Stimulated activated CD4-positive, alpha-beta T cell treated with anti-CD3 and anti-CD28 coated beads, Interleukin-12 subunit alpha, Interleukin-12 subunit beta, amount 100 ng/mL, for 48 hours (primary cell): ENCODE measurements around the gene PDK3.

Experiments
- DNase-seq, 3 donors: peaks; one replicate each; pipeline ENCODE4 v3.0.0-alpha.2; 2020; ENCODE audit warnings: low read depth in 2 of 3, low spot score in 1 of 3

The PDK3 gene

GRCh38 chrX:24464836-24465531 lies at the start of gene PDK3:
Gene PDK3, plus strand, starts transcription at chrX:24465286. Its CDS starts 170 bp downstream, at chrX:24465456.
- DNase-seq: peak; percentile 60 to 77 (median 69)

DNA sequence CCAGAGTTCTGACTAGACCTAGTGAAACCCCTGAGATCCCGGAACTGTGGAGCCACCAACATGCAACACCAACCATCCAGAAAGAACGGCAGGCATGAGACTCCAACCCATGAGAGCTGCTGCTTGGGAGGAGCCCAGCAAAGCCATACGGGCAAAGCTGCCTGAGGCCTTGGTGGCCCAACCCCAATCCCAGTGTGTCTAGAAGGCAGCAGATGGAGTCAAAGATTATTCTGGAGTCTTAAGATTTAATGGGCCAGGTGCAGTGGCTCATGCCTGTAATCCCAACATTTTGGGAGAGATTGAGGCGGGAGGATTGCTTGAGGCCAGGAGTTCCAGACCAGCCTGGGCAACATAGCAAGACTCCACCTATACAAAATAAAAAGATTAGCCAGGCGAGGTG lies 49.2 kb upstream of the PDK3 start:
- no peak for DNase-seq

GRCh38 chrX:24423960-24424359 lies 41.1 kb upstream of the PDK3 start:
- DNase-seq: no peak

DNA sequence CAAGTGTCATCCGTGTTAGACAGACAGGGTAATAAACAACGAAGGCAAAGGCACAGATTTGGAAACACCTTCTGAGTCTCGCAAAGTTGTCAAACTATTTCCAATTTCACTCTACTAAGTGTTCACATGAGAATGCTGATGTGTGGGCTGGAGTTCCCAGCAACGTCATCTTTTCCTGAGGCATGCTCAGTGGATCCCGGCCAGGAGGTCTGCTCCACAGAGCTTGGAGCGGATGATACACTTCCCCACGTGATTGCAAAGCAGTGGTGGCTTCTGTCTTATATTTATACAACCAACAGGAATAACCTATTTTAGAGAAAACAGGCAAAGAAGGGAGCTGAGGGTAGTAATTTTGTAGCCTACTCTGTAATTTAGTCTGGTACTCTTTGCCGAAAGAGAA lies 40.1 kb upstream of the PDK3 start:
- no peak for DNase-seq

- no peak for DNase-seq
Observed at GRCh38 chrX:24425806-24426205, 39.3 kb upstream of the PDK3 start.

- no peak for DNase-seq
Observed at GRCh38 chrX:24426340-24426913, 38.7 kb upstream of the PDK3 start.

- no peak for DNase-seq
Observed at GRCh38 chrX:24426921-24427746, 38.0 kb upstream of the PDK3 start.

DNA sequence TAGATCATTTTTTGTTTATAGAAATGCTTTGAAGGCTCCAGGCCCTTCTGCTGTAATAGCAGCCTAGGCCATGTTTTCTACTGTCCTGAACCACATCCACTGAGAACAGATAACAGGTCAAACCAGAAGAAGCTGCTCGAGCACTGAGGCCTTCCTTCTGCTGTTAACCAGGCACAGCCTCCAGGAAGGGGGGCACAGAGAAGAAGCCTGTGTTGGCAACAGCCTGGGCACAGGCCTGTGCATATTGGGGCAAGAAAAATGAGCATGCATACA lies 37.4 kb upstream of the PDK3 start:
- no peak for DNase-seq

GRCh38 chrX:24428516-24428915 lies 36.6 kb upstream of the PDK3 start:
- no peak for DNase-seq

GRCh38 chrX:24435060-24435459 lies 30.0 kb upstream of the PDK3 start:
- DNase-seq: no peak

DNA sequence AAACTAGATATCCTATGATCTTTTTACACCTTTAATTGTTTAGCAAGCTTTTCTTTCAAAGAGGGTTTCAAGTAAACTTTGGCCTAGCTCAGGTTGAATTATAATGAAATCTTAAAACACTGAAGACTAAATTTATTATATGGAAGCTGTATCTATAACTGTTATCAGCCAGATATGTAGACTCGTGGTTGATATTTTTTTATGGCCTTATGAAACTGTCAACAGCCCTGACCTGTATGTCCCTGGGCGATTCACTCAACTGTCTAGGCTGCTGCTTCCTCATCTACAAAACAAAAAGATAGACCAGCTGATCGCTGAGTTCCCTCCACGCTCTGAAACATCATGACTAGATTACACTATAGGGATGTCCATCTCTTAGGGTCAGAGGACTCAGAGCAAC lies 21.2 kb upstream of the PDK3 start:
- no peak for DNase-seq

GRCh38 chrX:24444645-24445044 lies 20.4 kb upstream of the PDK3 start:
- no peak for DNase-seq

- no peak for DNase-seq
Observed at GRCh38 chrX:24448762-24449250, 16.3 kb upstream of the PDK3 start.

GRCh38 chrX:24463077-24463476 lies 2.0 kb upstream of the PDK3 start:
- DNase-seq: no peak

- no peak for DNase-seq
Observed at GRCh38 chrX:24464498-24464835, 619 bp upstream of the PDK3 start.

DNA sequence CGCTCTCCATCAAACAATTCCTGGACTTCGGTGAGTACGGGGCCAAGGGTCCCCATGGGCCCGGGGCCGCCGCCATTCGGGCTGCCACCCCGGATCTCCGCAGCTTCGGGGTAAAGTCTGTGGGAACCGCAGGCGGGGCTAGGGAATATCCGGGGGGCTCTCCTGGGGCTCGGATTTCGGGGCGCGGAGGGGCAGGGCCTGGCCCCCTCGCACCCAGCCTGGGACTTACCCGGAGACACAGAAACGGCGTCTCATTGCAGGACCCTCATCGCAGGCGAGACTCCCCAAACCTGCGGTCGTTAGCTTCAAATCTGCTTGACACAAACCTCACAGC lies 413 bp downstream of the PDK3 start:
- DNase-seq: no peak

DNA sequence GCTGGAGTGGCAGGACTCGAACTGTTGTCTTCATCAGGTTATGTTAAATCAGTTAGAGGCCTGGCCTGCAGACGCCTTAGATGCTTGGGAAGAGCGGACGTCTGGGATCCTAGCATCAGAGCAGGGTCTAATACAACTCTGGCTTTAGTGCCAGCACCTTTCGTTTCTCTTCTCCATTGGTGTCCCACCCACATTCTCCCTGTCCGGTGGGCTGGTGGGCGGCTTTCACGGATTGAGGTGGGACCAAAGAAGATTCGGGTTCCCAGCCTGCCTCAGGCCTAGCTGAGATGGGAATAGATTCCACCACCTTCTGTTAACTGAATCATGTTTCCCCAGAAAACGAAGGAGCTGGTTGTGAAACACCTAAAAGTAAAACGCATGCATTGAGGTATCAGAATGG lies 939 bp downstream of the PDK3 start:
- no peak for DNase-seq

DNA sequence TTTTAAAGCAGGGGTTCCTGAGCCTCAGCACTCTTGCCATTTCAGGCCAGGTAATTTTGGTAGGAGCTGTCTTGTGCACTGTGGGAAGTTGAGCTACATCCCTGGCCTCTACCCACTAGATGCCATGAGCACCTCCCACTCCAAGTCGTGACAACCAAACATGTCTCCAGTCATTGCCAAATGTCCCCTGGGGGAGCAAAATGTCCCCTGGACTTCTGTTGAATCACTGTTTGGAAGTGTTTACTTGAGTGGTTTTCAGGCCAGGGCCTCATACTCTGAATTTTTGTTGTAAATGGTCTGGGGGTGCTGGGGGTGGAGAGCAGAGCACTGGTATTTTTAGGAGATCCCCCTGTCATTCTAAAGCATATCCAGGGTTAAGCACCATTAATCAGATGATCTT lies 3.2 kb downstream of the PDK3 start:
- DNase-seq: no peak

- no peak for DNase-seq
Observed at GRCh38 chrX:24471808-24472207, 6.7 kb downstream of the PDK3 start.

GRCh38 chrX:24475480-24475879 lies 10.4 kb downstream of the PDK3 start:
- no peak for DNase-seq

DNA sequence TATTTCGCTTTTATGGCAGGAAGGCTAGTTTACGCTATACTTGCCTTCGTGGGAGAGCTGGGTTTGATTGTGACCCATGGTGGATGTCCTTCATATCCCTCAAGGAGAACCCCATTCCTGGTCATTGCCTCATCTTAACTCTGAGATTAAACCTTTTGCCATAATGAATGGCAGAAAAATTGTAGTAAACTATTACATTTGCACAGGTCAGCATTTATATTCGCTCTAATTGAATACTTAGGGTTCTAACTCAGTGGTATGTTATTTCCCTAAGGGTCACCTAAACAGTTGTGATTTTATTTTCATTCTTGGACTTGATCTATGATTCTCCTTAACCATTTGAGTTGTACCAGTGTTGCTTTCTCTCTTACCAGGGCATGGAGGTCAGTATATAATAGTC lies 13.4 kb downstream of the PDK3 start:
- no peak for DNase-seq

- DNase-seq: peak; percentile 37 to 58 (median 54)
Observed at GRCh38 chrX:24479924-24480323, 14.8 kb downstream of the PDK3 start.

- no peak for DNase-seq
Observed at GRCh38 chrX:24480400-24480865, 15.3 kb downstream of the PDK3 start.
